Measurements from ENCODE around the gene RALGAPA2.

RALGAPA2 gene

GRCh38 chr20:20410678-20411077, 301.8 kb downstream of the RALGAPA2 start:
- Histone ChIP-seq H3K9me2 (replicated peaks; ENCODE audit: insufficient read depth, low read length) (no peaks in the 10 kb centered on the region), H3K4me2 (ENCODE audit: low read depth, low read length, poor library complexity, severe bottlenecking) (no peak overlapping the region), H4K20me1 (ENCODE audit: low read depth, low read length) (no peaks in the 10 kb centered on the region), H3K9ac (ENCODE audit: low read length) (no peak overlapping the region), H3K9me3 (ENCODE audit: insufficient read depth, low read length) (no peaks in the 10 kb centered on the region), H3K27ac (ENCODE audit: low read depth, low read length) (no peak overlapping the region), H3K27me3 (ENCODE audit: low read length) (no peaks in the 10 kb centered on the region), H3K36me3 (ENCODE audit: low read length) (no peaks in the 10 kb centered on the region), H3K4me3 (ENCODE audit: insufficient read depth, low read length, poor library complexity, severe bottlenecking) (no peak overlapping the region), H3F3A (ENCODE audit: insufficient read depth) (no peaks in the 10 kb centered on the region), H3K79me2 (ENCODE audit: insufficient read depth, low read length) (no peaks in the 10 kb centered on the region), H2AFZ (ENCODE audit: low read depth, low read length, severe bottlenecking) (no peak overlapping the region)
- TF ChIP-seq CTCF (IDR thresholded peaks at IDR 0.05; ENCODE audit: insufficient read depth, low read length, poor library complexity, severe bottlenecking) (no peak), EZH2phosphoT487 (conservative IDR thresholded peaks at IDR 0.05; ENCODE audit: low read length) (no peak)

- H3K9me2 ChIP-seq (replicated peaks; ENCODE audit: insufficient read depth, low read length) = no peaks in the 10 kb centered on the region
- H3K36me3 ChIP-seq (ENCODE audit: low read length) = no peaks in the 10 kb centered on the region
- H3K79me2 ChIP-seq (ENCODE audit: insufficient read depth, low read length) = no peaks in the 10 kb centered on the region
- no peaks in the 10 kb centered on the region for H3K27me3 ChIP-seq (ENCODE audit: low read length)
- H2AFZ ChIP-seq (ENCODE audit: low read depth, low read length, severe bottlenecking) = no peak overlapping the region
- TF ChIP-seq CTCF (IDR thresholded peaks at IDR 0.05; ENCODE audit: insufficient read depth, low read length, poor library complexity, severe bottlenecking) (no peak), EZH2phosphoT487 (conservative IDR thresholded peaks at IDR 0.05; ENCODE audit: low read length) (no peak)
- no peak overlapping the region for H3K9ac ChIP-seq (ENCODE audit: low read length)
- no peak overlapping the region for H3K27ac ChIP-seq (ENCODE audit: low read depth, low read length)
- no peak overlapping the region for H3K4me3 ChIP-seq (ENCODE audit: insufficient read depth, low read length, poor library complexity, severe bottlenecking)
- no peak overlapping the region for H3K4me2 ChIP-seq (ENCODE audit: low read depth, low read length, poor library complexity, severe bottlenecking)
- H4K20me1 ChIP-seq (ENCODE audit: low read depth, low read length) = no peaks in the 10 kb centered on the region
- no peaks in the 10 kb centered on the region for H3K9me3 ChIP-seq (ENCODE audit: insufficient read depth, low read length)
- no peaks in the 10 kb centered on the region for H3F3A ChIP-seq (ENCODE audit: insufficient read depth)
These were observed 303.1 kb downstream of the RALGAPA2 start for GRCh38 chr20:20409331-20409730.

GRCh38 chr20:20407891-20408805, 304.3 kb downstream of the RALGAPA2 start:
- Histone ChIP-seq H3K9me3 (ENCODE audit: insufficient read depth, low read length) (no peaks in the 10 kb centered on the region), H3K4me2 (ENCODE audit: low read depth, low read length, poor library complexity, severe bottlenecking) (no peak overlapping the region), H3K79me2 (ENCODE audit: insufficient read depth, low read length) (no peaks in the 10 kb centered on the region), H3K36me3 (ENCODE audit: low read length) (no peaks in the 10 kb centered on the region), H3K9me2 (replicated peaks; ENCODE audit: insufficient read depth, low read length) (no peaks in the 10 kb centered on the region), H3K9ac (ENCODE audit: low read length) (no peak overlapping the region), H3K27ac (ENCODE audit: low read depth, low read length) (no peak overlapping the region), H3K27me3 (ENCODE audit: low read length) (no peaks in the 10 kb centered on the region), H4K20me1 (ENCODE audit: low read depth, low read length) (no peaks in the 10 kb centered on the region), H3K4me3 (ENCODE audit: insufficient read depth, low read length, poor library complexity, severe bottlenecking) (no peak overlapping the region), H2AFZ (ENCODE audit: low read depth, low read length, severe bottlenecking) (no peak overlapping the region), H3F3A (ENCODE audit: insufficient read depth) (no peaks in the 10 kb centered on the region)
- TF ChIP-seq CTCF (IDR thresholded peaks at IDR 0.05; ENCODE audit: insufficient read depth, low read length, poor library complexity, severe bottlenecking) (no peak), EZH2phosphoT487 (conservative IDR thresholded peaks at IDR 0.05; ENCODE audit: low read length) (no peak)
